GM12891 (cell line): Measurements from ENCODE around the gene TRIO.

Experiments
- PAX5 ChIP-seq: IDR thresholded peaks from 2 replicates; pipeline ENCODE4 v1.6.1; 2011; ENCODE audit warnings: low read length, moderate library complexity, mild to moderate bottlenecking; ENCODE audit not compliant: insufficient read depth, severe bottlenecking
- POLR2A ChIP-seq: IDR thresholded peaks from 2 replicates; pipeline ENCODE4 v1.6.1; 2011; ENCODE audit warnings: low read depth, low read length, control low read depth
- POLR2AphosphoS5 ChIP-seq: IDR thresholded peaks from 2 replicates; pipeline ENCODE4 v1.6.1; 2011; ENCODE audit warnings: low read depth, low read length, control low read depth

DNA sequence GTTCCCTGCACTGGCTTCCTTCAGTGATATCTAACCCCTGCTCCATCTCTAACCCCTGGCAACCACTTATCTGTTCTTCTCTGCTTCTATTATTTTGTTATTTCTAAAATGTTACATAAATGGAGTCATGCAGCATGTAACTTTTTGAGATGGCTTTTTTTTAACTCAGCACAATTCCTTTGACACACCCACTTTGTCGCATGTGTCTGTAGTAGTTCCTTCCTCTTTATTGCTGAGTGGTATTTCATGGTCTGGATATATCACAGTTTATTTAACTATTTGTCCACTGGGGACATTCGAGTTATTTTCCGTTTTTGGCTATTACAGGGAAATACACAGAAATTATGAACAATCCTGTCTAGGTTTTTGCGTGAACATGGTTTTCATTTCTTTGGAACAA lies 200.2 kb downstream of the TRIO start:
- TF ChIP-seq POLR2AphosphoS5 (no peak), PAX5 (no peak), POLR2A (no peak)
